ENCODE measurements around the gene SEC11A. TPM values are rescaled to one million over a fixed set of nuclear protein-coding genes. Genes with fewer than 3 reads are reported as not detected.
"Not testable (repeated sequence)": the region's sequence is repeated elsewhere in the genome, so short reads cannot be mapped to it uniquely, and the experiment has no call there.

Gene SEC11A
- 115 and 116 TPM in 2 replicates for total RNA-seq

- intact Hi-C loops (cut with micrococcal nuclease), result loop anchor here (1.0 to 10.0 kb wide), 5 partner anchors 9 to 269 kb away; partner anchors contain the start of genes NMB, PDE8A and ZNF592
Observed at GRCh38 chr15:84716036-84716732, at the start of gene SEC11A. Gene SEC11A, minus strand, starts transcription at chr15:84716139. Its CDS starts 64 bp downstream, at chr15:84716075.

DNA sequence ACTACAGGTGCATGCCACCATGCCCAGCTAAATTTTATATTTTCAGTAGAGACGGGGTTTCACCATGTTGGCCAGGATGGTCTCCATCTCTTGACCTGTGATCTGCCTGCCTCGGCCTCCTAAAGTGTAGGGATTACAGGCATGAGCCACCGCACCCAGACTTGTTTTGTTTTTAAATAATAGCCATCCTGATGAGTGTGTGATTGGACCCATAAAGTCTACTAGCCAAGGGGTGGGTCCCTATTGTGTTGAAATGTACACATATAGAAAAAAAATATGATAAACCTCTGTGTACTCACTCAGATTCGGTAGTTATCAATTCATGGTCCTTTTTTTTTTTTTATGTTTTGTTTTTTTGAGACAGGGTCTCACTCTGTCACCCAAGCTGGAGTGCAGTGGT, 49.7 kb upstream of the SEC11A start:
- intact Hi-C loops (cut with micrococcal nuclease), result no loop called here

- intact Hi-C loops (cut with micrococcal nuclease), result loop anchor here (5.0 kb wide), 2 partner anchors 108 to 133 kb away; partner anchors contain the start of gene NMB
Observed at GRCh38 chr15:84764989-84765388, 49.0 kb upstream of the SEC11A start.

DNA sequence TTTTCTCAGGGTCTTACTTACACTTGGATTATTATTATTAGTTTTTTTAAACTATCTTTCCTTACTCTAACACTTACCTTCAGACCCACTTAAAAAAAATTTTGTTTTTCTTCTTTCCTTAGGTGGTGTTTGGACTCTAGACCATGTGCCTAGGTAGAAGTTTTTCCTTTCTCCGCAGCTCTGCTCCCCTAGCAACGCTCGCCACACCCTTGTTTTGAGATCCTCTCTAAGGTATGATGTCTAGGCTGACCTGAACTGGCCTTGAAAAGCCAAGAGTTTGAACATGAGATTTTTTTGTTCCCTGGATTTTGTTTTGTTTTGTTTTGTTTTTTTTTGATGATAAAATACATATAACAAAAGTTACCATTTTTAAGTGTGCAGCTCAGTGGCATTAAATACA, 48.6 kb upstream of the SEC11A start:
- intact Hi-C loops (cut with micrococcal nuclease), result loop anchor here (5.0 kb wide), 2 partner anchors 107 to 132 kb away; partner anchors contain the start of gene NMB

DNA sequence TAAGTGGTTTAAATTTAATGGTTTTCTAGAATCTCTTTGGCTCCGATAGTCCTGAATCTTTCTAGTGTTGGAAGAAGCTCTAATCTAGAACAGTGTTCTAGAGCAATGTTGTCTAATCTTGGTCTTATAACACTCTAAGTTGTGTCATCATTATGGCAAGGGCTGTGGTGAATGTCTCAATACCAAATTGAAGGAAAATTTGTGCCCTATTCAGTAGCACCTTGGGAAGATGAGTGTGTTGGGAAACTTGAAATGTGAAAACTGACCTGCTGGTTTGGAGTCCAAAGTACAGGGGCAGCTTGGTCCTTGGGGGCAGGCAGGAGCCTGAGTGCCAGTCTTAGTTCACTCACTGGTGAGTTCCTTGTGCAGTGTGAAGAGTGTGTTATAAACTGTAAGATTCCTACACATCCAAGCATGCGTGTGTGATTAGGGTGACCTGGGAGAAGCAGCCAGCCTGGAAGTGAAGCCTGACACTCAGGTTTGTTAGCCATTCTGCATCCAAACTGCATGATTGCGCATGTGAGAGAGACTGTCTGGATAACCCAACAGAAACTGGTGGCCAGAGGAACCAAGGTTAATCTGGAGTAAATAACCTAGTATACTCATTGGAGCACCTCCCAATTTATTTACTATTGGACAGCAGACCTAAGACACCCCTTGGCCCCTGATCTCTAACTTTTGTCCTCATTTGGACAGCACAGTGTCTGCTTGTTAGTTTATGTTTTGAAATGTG, 47.1 kb upstream of the SEC11A start:
- intact Hi-C loops (cut with micrococcal nuclease), result loop anchor here (5.0 kb wide), 2 partner anchors 106 to 131 kb away; partner anchors contain the start of gene NMB

DNA sequence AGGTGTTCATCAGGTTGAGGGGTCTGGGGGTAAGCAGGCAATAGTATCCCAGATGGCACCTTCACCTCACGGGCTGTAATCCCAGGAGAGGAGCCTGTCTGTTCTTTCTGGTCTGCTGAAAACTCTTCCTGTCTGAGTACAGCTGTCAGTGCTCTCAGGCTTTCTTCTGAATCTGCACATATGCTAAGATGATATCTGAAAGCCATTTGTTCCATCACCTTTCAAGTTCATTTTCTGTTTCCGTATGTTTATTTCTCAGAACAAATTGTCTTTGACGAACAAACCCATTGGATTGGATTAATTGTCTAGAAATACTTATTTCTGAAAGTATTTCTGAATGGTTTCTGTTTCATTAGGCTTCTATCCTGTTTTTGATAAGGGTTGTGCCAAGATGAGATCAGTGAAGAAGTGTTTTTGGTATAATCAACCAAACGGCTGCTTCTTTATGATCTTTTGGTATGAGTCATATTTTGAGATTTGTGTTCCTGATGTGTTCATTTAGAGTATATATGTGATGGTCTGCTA, 45.7 kb upstream of the SEC11A start:
- intact Hi-C loops (cut with micrococcal nuclease), result loop anchor here (1.0 to 5.0 kb wide), 4 partner anchors 11 to 129 kb away; partner anchors contain the start of gene NMB

DNA sequence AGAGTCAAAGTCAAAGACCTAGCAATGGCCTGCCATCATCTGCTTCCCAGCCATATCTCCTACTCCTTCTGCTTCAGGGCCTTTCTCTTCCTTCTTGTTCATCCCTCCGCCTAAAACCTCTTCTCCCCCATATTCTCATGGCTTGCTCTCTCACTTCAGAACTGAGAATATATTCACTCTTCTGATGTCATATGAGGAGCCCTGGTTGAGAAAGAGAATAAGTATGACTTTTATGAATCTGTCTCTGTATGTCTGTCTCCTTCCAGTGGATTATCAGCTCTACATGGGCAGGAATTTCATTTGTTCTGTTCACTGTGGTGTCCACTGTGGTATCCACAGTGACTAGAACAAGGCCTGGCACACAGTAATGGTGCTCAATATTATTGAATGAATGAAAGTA, 44.3 kb upstream of the SEC11A start:
- intact Hi-C loops (cut with micrococcal nuclease), result loop anchor here (2.0 to 5.0 kb wide), 3 partner anchors 13 to 128 kb away; partner anchors contain the start of gene NMB

GRCh38 chr15:84759018-84759417, 43.1 kb upstream of the SEC11A start:
- intact Hi-C loops (cut with micrococcal nuclease), result no loop called here

DNA sequence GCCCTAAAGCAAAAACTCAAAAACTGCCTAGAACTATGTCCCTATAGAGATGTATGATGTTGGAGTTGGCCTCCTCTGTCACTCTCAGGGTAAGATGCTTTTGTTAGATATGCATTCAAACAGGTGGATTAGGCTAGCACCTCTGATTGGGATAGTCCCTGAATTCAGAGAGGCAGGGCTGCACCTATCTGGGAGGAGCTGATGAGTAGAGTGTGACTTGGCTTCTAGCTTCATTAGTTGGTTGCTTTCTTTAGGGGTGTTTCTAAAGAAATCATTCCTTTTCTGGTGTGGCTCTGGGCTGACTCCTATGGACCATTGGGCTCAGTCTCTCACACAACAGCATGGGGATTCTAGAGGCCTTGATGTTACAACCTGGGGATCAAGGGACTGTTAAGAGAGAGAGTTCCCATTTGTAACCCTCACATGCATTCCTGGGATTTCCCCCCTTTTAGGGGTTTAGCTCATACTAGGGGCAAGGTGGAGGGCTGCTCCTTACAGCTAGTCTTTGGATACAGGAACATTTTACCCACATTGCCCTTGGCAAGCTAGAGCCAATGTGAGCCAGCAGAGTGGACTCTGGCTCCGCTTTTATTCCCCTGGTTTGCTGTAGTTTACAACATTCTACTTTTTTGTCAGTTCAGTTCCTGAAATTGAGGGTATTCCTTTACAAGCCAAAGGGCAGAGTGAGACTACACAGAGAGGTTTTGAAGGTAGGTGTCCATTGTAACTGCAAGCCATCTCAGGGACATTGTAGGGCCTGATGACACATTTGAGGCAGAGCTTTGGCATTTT, 40.0 kb upstream of the SEC11A start:
- intact Hi-C loops (cut with micrococcal nuclease), result no loop called here

DNA sequence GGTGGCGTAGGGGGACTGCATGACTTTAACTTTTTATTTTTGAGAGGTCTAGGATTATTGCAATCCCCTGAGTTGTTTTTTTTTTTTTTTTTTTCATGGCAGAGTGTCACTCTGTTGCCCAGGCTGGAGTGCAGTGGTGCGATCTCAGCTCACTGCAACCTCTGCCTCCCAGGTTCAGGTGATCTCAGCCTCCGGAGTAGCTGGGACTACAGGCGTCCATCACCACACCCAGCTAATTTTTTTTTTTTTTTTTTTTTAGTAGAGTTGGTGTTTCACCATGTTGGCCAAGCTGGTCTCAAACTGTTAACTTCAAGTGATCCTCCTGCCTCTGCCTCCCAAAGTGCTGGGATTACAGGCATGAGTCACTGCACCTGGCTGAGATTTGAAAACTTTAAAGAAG, 39.0 kb upstream of the SEC11A start:
- intact Hi-C loops (cut with micrococcal nuclease), result not testable (repeated sequence)

DNA sequence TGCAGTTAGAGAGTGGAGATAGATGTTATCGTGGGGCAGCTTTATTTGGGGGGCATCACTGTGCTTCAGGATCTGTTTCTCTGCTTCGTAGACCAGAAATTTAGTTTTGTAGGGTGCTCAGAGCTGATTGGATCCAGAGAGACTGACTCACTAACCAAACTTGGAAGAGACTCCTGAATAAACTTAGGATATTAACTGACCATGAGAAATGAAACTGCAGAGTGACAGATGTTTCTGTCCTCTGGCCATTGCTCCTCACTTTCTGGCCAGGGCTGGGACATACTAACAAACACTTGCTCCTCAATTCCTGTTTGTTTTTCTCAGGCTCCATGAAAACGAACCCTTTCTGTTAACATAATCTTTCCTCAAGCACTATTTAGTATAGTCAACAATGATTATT, 36.8 kb upstream of the SEC11A start:
- intact Hi-C loops (cut with micrococcal nuclease), result no loop called here

GRCh38 chr15:84752195-84752594, 36.3 kb upstream of the SEC11A start:
- intact Hi-C loops (cut with micrococcal nuclease), result no loop called here

GRCh38 chr15:84751721-84752120, 35.8 kb upstream of the SEC11A start:
- intact Hi-C loops (cut with micrococcal nuclease), result not testable (repeated sequence)

DNA sequence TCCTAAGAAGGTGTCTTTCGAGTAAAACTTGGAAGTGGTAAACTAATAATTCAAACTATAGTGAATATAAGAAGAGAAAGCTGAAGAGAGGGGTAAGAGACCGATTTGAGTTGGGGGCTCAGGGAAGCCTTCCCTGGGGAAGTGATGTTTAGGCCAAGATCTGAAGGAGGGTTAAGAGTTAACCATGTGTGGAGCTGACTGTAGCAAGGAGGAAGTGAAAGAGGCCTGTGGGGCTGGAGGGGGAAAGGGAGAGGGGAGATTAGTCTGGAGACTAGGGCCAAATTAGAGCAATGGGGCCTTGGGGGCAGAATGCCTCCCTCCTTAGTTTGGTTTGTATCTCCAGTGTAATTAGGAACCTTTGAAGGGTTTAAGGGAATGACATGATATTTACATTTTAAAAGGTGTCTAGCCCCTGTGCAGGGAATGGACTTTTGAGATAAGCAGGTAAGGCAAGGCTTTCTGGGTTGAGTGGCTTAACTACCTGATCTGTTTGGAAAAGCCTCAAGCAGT, 34.7 kb upstream of the SEC11A start:
- intact Hi-C loops (cut with micrococcal nuclease), result loop anchor here (1.0 kb wide), 1 partner anchor 11 kb away; no protein-coding TSS in a partner anchor

DNA sequence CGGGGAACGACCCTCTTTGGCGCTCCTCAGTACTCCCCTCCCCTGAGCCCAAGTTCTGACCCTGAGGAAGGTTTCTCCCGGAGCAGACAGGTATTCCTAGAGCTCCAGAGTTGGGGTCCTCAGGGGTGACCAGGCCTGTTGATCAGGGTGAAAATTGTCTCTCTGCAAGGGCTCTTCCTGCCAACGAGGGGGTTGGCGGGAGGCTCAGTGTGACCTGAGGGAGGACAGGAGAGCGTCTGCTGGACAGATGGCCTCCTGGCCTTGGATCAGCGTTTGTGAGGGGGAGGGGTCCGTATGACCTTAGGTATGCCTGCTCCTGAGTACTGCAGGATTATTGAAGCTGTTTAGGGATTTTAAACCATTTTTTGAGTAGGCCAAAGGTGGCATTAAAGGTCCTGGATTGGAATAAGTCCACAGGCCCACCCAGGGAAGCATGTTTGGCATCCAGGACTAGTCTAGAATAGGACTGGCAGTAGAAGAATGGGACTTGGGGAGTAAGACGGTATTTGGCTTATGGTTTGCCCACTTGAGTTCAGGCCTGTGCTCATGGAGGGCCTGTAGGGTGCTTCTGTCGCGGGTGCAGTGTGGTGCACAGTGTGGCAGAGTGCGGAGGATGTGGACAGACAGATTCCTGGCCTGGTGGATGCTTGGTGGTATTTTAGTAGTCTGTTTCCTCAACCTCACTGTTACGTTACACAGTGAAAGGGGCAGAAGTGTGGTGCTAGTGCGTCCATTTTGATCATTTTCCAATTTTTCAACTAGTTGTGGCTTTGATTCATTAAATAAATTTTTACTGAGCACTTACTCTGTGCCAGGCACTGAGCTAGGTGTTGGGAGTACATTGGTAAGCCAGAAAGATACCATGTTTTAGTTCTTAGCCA, 33.4 kb upstream of the SEC11A start:
- intact Hi-C loops (cut with micrococcal nuclease), result loop anchor here (2.0 to 5.0 kb wide), 3 partner anchors 117 to 233 kb away; partner anchors contain the start of genes PDE8A and ZSCAN2

DNA sequence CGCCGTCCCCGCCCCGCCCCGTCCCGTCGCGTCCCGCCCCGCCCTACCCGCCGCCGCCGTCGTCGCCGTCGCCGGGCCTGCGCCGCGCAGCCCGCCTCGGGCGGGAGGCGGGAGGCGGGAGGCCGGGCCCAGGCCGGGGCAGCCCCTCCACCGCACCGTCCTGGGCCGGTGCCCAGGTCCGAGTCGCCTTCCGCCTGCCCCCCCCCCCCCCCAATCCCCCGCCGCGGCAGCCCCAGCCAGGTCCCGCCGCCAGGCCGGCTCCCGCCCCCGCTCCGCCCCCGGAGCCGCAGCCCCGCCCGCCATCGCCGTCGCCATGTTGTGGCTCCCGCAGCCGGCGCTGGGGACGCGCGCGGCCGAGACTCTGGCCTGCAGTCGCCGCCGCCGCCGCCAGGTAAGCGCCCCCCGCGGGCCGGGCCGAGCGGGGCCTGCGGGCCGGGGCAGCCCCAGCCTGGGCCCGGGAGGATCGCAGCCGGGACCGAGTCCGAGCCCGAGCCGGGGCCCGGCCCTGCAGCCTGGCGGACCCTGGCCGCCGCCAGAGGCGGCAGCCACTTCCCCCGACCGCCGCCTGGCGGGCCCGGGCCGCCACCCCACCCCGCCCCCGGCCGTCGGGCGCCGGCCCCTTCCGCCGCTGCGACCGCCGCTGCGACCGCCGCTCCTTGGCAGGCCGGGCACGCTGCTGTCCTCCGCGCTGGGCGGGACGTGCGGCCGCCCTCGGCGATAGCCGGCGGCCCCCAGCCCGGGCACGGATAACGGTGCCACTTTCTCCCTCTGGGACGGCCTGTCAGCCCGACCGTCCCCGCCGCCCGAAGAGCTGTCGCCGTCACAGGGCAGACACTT, 32.6 kb upstream of the SEC11A start, which contains the start of gene ZNF592:
Gene ZNF592, plus strand, starts transcription at position 319 of the 837 bp plus-strand sequence. CDS start 34,084 bp downstream, outside the sequence.
- intact Hi-C loops (cut with micrococcal nuclease), result loop anchor here (1.0 to 5.0 kb wide), 7 partner anchors 32 to 234 kb away; partner anchors contain the start of genes NMB, PDE8A, SEC11A and WDR73

- intact Hi-C loops (cut with micrococcal nuclease), result loop anchor here (1.0 to 5.0 kb wide), 9 partner anchors 11 to 235 kb away; partner anchors contain the start of genes NMB, PDE8A, SEC11A and WDR73
Observed at GRCh38 chr15:84747416-84748273, 31.7 kb upstream of the SEC11A start.
